Stimulated activated CD8-positive, alpha-beta memory T cell treated with anti-CD3 and anti-CD28 coated beads, Interleukin-4, amount 100 ng/mL, for 1 hour (primary cell): ENCODE results near the gene TTC24.

ENCODE experiments used
- DNase-seq, 2 donors: peaks; one replicate each; pipeline ENCODE4 v3.0.0-alpha.2; 2020; ENCODE audit warnings: low read depth in 2 of 2, low spot score in 1 of 2

The TTC24 gene

DNA sequence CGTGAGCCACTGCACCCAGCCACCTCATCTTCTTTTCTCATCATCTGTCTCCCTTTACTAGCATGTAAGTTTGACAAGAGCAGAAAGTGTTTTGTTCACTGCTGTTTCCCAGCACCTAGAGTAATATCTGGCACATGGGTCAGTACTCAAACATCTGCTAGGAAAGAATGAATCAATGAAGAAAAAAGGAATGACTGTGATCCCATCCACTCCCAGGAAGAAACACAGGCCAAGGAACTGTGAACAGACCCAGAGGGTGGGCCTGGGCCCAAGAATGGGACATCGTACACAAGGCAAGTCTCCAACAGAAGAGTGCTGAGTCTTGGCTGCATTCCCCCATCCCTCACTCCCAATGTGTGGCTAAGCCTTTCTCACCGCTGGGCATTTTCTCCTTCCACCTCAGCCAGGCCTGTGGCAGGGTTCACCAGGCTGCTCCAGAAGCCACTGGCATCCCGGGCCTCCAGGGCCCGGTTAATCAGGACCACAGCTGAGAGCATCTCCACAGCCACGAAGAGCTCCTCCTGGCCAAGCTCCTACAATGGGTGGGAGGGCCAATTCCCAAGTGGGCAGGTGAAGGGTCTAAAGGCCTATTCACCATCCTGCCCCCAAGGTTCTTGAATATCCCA, 25.6 kb upstream of the TTC24 start:
- DNase-seq, result no peak

GRCh38 chr1:156554971-156555370, 24.6 kb upstream of the TTC24 start:
- no peak for DNase-seq

DNA sequence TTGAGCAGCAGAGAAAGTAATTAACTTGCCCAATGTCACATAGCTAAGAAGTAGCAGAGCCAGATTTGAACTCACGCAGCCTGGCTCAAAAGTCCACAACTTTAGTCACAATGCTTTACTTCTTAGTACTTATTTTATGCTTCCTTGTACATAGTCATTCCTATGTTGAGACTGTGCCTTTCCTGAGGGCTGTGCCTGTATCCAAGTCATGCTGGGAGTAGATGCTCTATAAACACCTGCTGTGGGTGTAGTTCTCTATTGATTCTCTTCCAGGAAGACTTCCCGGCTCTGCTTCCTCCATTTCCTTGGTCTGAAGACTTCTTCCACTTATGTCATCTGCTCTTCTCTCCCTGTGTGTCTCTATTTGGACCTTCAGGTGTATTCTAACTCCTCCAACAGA, 23.8 kb upstream of the TTC24 start:
- DNase-seq, result no peak

DNA sequence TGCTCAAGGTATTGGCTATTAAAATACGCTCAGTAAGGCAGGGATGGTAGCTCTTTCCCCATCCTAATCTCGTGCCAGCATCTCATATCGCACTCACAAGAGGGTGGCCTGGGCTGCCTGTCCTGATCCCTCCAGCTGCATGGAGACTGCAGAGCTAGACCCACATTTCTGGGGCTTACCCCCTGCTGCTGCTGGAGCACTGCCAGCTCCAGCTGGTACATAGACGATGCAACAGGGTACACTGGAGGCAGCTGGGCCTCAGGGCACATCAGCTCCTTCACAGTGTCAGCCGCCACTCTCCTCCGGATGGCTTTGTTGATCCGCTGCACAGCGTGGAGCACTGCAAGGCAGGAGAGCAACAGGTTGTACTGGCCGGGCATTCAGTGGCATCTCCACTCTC, 23.2 kb upstream of the TTC24 start:
- DNase-seq, result no peak

GRCh38 chr1:156559086-156559796, 20.3 kb upstream of the TTC24 start:
- DNase-seq, result no peak

- no peak for DNase-seq
Measured at GRCh38 chr1:156559797-156560385, 19.6 kb upstream of the TTC24 start.

- DNase-seq, result no peak
Measured at GRCh38 chr1:156560585-156561163, 18.8 kb upstream of the TTC24 start.

DNA sequence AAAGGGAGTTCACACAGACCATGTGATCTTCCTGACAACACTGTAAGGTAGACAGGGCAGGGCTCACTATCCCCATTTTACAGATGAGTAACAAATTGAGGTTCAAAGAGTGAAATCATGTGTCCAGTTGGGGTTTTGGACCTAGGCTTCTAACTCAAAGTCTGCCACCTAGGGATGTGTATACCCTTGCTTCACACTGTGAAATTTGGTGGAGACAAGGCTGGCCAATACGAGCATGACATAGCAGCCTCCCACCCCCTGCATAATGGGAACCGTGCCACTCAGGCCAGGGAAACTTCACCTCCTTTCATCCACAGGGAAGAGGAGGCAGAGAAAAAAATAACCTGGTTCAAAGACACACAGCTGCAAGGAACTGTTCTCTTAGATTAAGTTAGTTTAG, 14.0 kb upstream of the TTC24 start:
- DNase-seq, result no peak

GRCh38 chr1:156566436-156566835, 13.1 kb upstream of the TTC24 start:
- no peak for DNase-seq

GRCh38 chr1:156571261-156571852, 8.2 kb upstream of the TTC24 start:
- no peak for DNase-seq

DNA sequence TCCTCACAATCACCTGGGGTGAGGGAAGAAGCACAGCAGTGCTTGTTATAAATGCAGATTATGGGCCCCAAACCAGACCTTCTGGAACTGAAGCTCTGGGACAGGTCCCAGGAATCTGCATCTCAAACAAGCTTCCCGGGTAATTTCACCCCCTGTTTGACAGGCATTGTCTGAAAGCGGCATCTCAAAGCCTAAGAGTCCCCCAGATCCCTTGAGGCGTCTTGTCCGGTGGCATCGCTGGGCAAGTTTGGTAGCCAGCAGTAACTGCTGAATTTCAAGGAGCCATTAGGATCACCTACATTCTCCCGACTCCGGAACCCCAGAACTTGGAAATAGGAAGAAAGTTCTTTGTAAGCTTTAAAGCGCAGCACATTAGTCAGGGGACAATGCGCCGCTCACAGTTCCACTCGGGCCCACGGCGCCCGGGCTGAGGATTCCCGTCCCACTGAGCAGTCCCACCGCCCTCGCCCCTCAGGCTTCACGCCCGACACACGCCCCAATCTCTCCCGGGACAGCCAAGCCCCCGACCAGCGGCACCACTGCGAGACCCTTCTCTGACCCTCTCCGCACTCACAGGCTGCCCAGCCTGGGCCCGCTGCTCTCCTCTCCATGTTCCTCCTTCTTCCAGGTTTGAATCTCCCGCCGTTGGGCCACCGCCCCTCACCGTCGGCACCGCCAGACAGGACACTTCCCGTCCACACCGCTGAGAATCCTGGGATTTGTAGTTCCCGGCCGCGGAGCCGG, 7.4 kb upstream of the TTC24 start, which contains the start of gene IQGAP3:
IQGAP3 (minus strand) TSS at position 647 of the 744 bp plus-strand sequence; CDS start at position 611, 36 bp downstream.
- peak in 1 of 2 donors; percentile 29 for DNase-seq

GRCh38 chr1:156572663-156573018, 6.9 kb upstream of the TTC24 start:
- DNase-seq, result no peak

- no peak for DNase-seq
Measured at GRCh38 chr1:156574039-156574633, 5.4 kb upstream of the TTC24 start.

DNA sequence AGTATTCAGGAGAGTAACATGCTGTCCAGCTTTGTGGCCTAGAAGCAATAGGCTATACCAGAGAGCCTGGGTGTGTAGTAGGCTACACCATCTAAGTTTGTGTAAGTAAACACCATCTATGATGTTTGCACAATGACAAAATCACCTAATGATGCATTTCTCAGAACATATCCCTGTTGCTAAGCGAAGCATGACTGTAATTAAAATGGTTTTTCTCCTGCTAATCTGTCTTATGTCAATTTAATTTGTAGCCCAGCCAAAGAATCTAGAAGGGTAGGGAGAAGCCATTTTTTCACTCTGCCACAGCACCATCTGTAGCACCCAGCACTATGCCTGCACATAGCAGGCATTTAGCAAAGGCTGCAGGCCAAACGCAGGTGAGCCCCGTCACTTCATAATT, 2.0 kb upstream of the TTC24 start:
- no peak for DNase-seq

DNA sequence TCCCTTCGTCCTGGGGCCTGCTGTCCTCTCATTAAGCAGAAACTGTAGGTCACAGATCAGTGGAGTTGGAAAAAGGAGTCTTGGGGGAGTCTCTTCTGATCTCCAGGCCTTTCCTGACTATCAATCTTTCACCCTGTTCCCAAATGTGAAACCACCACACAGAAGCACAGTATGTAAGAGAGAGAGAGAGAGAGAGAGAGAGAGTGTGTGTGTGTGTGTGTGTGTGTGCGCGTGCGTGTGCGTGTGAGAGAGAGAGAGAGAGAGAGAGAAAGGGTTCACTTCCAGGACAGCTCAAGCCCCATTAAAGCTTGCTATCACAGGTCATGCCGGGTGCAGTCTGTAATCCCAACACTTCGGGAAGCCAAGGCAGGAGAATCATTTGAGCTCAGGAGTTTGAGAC, 1.5 kb upstream of the TTC24 start:
- DNase-seq, result no peak

GRCh38 chr1:156581661-156582387, 2.3 kb downstream of the TTC24 start:
- peak in 1 of 2 donors; percentile 17 for DNase-seq

- no peak for DNase-seq
Measured at GRCh38 chr1:156582388-156583017, 3.0 kb downstream of the TTC24 start.

DNA sequence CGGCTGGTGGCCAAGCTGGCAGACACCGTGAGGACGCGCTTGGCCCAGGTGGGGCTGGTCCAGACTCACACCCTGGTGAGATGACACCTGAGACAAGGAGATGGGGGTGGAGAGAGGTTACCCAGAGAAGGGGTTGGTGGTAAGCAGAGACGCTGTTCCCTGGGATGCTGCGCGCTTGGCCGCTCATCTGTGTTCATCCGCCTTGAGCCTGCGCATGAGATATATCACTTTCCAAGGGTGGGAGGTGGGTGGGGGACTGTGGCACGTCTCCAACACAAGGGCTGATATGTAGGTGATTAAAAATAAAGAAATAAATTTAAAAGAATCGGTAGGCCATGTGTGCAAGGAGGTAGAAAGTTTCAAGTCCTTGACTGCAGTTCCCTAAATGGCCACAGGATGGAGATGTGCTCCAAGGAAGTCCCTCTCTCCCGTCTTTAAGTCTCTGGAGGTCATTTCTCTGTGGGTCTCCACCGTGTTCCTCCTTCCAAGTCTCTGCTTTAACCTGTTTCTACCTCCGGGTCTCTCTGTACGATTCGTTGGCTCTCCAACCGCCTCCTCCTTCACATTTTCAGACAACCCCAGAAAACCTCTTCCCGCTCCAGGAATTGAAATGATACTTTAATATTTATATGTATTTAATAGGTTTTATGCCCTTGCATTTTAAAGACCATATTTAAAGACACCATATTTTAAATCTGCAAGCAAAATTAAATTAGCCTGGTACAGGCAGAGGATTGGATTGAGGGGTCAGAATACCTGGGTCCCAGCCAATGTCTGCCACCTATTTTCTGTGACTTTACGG, 4.5 kb downstream of the TTC24 start:
- peak; percentile 53 to 55 for DNase-seq

GRCh38 chr1:156584813-156585212, 5.3 kb downstream of the TTC24 start:
- DNase-seq, result no peak
